Caco-2 (cell line): Measurements from ENCODE around the gene STRADB. TPM values are rescaled to one million over a fixed set of nuclear protein-coding genes. Genes with fewer than 3 reads are reported as not detected.

Experiments used
- BruUV-seq: library from RNA; stranded (reverse); fragments of 400-500 nt; replicated peaks from 2 replicates; lab custom pipeline; 2021; lab: Mats Ljungman, UMichigan
- CTCF ChIA-PET: fragments of 300-600 bp; sonication (Branson Sonifier 250); formaldehyde crosslinking; loops from one replicate; lab custom pipeline; 2022; ENCODE audit warnings: antibody characterized with exemption; lab: Charles Lee
- POLR2A ChIA-PET: fragments of 300-600 bp; sonication (Branson Sonifier 250); formaldehyde crosslinking; loops from one replicate; lab custom pipeline; 2022; ENCODE audit warnings: antibody characterized with exemption; lab: Charles Lee
- DNase-seq, 2 experiments: peaks; one replicate each; pipeline versions ENCODE4 v3.0.0 to v3.0.0-alpha.2; 2020 to 2022
- H3K27me3 ChIP-seq: replicated peaks from 2 replicates; pipeline ENCODE4 v1.6.0; 2011; ENCODE audit warnings: low read length; ENCODE audit not compliant: control insufficient read depth, insufficient read depth
- H3K36me3 ChIP-seq: 2 replicates; pipeline ENCODE4 v1.5.1; 2011; ENCODE audit warnings: low read length; ENCODE audit not compliant: control insufficient read depth, insufficient read depth
- H3K4me1 ChIP-seq: fragments of 250-450 bp; sonication (Bioruptor Pico); 2 replicates; pipeline ENCODE4 v1.5.1; 2020; ENCODE audit warnings: mild to moderate bottlenecking
- H3K4me3 ChIP-seq: 2 replicates; pipeline ENCODE4 v1.5.1; 2011; ENCODE audit warnings: low read depth, mild to moderate bottlenecking, control low read depth, low read length
- H3K9me3 ChIP-seq: fragments of 250-450 bp; sonication (Bioruptor Pico); 2 replicates; pipeline ENCODE4 v1.5.1; 2020; ENCODE audit warnings: mild to moderate bottlenecking, moderate library complexity
- H3K27ac Mint-ChIP-seq: one replicate; pipeline ENCODE4 v1.8.0; 2022; ENCODE audit warnings: mixed read lengths; ENCODE audit not compliant: unreplicated experiment
- H3K27me3 Mint-ChIP-seq: one replicate; pipeline ENCODE4 v1.8.0; 2022; ENCODE audit warnings: mixed read lengths; ENCODE audit not compliant: insufficient read depth, unreplicated experiment
- H3K36me3 Mint-ChIP-seq: one replicate; pipeline ENCODE4 v1.8.0; 2022; ENCODE audit warnings: mild to moderate bottlenecking, mixed read lengths; ENCODE audit not compliant: insufficient read depth, unreplicated experiment
- H3K4me1 Mint-ChIP-seq: one replicate; pipeline ENCODE4 v1.8.0; 2022; ENCODE audit warnings: low read depth, mixed read lengths; ENCODE audit not compliant: unreplicated experiment
- H3K4me3 Mint-ChIP-seq: one replicate; pipeline ENCODE4 v1.8.0; 2022; ENCODE audit warnings: mild to moderate bottlenecking, moderate library complexity, mixed read lengths; ENCODE audit not compliant: unreplicated experiment
- H3K9me3 Mint-ChIP-seq: one replicate; pipeline ENCODE4 v1.8.0; 2022; ENCODE audit warnings: mixed read lengths; ENCODE audit not compliant: unreplicated experiment
- intact Hi-C: fragments of 100-400 bp; cut with micrococcal nuclease; formaldehyde crosslinking; loops from one replicate; pipeline ENCODE4 v1.10.0; 2022; ENCODE audit not compliant: unreplicated experiment
- total RNA-seq: library from RNA; stranded (reverse); gene quantifications from 2 replicates; pipeline ENCODE4 v1.2.3, GENCODE V29; 2022
- TF ChIP-seq, protein P1 (sequence below), 2 experiments: fragments of 200-600 bp in 1 of 2; IDR thresholded peaks; 1 replicate in 1 of 2; 2 replicates in 1 of 2; pipeline versions ENCODE4 v1.5.1 to v1.8.0; 2011 to 2022; ENCODE audit warnings: antibody characterized with exemption in 1 of 2, control low read depth in 1 of 2, inconsistent platforms in 1 of 2, low read depth in 1 of 2, low read length in 1 of 2, mild to moderate bottlenecking in 1 of 2, moderate library complexity in 1 of 2; ENCODE audit not compliant: insufficient read depth in 1 of 2, severe bottlenecking in 1 of 2, unreplicated experiment in 1 of 2

Gene STRADB
- total RNA-seq, 1 experiment from 2014 or later: 49.0 TPM

DNA sequence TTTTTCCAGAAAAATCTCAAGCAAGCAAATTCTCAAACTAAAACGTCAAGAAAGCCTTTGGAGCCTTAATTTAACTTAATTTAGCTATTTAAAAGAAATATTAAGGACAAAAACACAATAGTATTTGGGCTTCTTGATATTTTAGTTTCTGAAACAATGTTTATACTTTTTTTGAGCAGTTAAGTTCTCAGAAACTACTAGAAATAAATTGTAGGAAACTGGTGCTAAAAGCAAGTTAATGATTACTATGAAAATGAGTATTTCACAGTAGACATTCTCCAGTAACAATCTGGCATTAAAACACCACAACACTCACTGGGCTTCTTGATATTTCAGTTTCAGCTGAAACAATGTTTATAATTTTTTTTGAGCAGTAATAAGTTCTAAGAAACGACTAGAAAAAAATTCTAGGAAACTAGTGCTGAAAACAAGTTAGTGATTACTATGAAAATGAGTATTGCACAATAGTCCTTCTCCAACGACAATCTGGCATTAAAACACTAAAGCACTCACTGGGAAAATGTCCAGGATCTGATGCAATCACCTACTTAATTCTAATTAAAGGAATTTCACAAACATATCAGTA is 45.4 kb upstream of the STRADB start:
- no peak overlapping the region for H3K27ac Mint-ChIP-seq
- no peaks in the 10 kb centered on the region for H3K27me3 Mint-ChIP-seq
- H3K9me3 Mint-ChIP-seq: no peaks in the 10 kb centered on the region
- H3K4me1 ChIP-seq: no peaks in the 10 kb centered on the region
- H3K36me3 Mint-ChIP-seq: no peaks in the 10 kb centered on the region
- H3K9me3 ChIP-seq: no peaks in the 10 kb centered on the region
- ChIA-PET CTCF (no interaction called here), POLR2A (no interaction called here)
- H3K4me3 ChIP-seq: no peak overlapping the region
- H3K4me1 Mint-ChIP-seq: no peaks in the 10 kb centered on the region
- intact Hi-C loops: no loop called here
- no peak overlapping the region for H3K4me3 Mint-ChIP-seq
- no peaks in the 10 kb centered on the region for H3K27me3 ChIP-seq
- TF ChIP-seq, protein P1, sequence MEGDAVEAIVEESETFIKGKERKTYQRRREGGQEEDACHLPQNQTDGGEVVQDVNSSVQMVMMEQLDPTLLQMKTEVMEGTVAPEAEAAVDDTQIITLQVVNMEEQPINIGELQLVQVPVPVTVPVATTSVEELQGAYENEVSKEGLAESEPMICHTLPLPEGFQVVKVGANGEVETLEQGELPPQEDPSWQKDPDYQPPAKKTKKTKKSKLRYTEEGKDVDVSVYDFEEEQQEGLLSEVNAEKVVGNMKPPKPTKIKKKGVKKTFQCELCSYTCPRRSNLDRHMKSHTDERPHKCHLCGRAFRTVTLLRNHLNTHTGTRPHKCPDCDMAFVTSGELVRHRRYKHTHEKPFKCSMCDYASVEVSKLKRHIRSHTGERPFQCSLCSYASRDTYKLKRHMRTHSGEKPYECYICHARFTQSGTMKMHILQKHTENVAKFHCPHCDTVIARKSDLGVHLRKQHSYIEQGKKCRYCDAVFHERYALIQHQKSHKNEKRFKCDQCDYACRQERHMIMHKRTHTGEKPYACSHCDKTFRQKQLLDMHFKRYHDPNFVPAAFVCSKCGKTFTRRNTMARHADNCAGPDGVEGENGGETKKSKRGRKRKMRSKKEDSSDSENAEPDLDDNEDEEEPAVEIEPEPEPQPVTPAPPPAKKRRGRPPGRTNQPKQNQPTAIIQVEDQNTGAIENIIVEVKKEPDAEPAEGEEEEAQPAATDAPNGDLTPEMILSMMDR (IDR thresholded peaks at IDR 0.05; ENCODE audit: insufficient read depth in 1 of 2, low read depth in 1 of 2, low read length in 1 of 2, severe bottlenecking in 1 of 2, unreplicated experiment in 1 of 2): no peak
- H3K36me3 ChIP-seq: no peaks in the 10 kb centered on the region; the same call in 1 of the 2 replicates
- no peak for DNase-seq
- no TSS peak for BruUV-seq

DNA sequence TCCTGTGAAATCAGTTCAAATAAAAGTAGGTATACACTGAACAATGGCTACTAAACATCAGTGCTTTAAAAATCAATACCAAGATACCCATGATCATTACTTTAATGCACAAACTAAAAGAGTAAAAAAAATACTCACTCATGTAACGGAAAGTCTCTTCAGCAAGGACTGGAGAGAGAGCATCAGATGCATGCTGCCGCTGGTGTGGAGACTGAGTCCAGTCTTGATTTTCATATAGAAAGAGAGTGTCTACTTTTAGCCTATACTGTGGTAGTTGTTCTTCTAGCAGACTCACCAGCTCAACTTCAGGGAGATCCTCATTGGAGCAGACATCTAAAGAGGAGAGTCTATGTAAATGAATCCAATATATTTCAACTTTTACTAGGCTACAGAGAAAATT is 44.3 kb upstream of the STRADB start:
- H3K4me1 ChIP-seq: no peaks in the 10 kb centered on the region
- Mint-ChIP-seq H3K27me3 (no peaks in the 10 kb centered on the region), H3K27ac (no peak overlapping the region), H3K9me3 (no peaks in the 10 kb centered on the region), H3K4me3 (no peak overlapping the region), H3K4me1 (no peaks in the 10 kb centered on the region), H3K36me3 (no peaks in the 10 kb centered on the region)
- H3K9me3 ChIP-seq: no peaks in the 10 kb centered on the region
- ChIA-PET CTCF (no interaction called here), POLR2A (interaction anchor here (0.6 kb wide), 1 partner anchor 44 kb away, joined by 4 read pairs; the partner anchor contains the start of genes STRADB and TRAK2)
- no TSS peak for BruUV-seq
- H3K36me3 ChIP-seq: no peaks in the 10 kb centered on the region; the same call in 1 of the 2 replicates
- TF ChIP-seq, protein P1 (IDR thresholded peaks at IDR 0.05; ENCODE audit: insufficient read depth in 1 of 2, low read depth in 1 of 2, low read length in 1 of 2, severe bottlenecking in 1 of 2, unreplicated experiment in 1 of 2): no peak
- intact Hi-C loops: no loop called here
- no peaks in the 10 kb centered on the region for H3K27me3 ChIP-seq
- no peak overlapping the region for H3K4me3 ChIP-seq
- no peak for DNase-seq

DNA sequence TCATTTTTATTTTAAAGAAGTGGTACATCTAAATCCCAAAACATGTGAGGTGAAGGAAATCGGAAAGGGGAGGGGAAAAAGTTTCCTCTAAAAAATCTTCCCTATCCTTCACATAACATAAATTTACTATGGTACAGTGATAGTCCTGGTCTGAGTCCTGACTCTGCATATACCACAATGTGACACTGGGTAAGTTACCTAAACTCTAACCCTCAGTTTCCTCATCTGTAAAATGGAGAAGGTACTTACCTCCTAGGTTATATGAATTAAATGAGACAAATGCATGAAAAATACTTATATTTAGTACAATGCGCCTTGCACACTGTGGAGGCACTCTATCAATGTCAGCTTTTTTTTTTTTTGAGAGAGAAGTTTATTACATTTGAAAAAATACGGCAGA is 42.6 kb upstream of the STRADB start:
- TF ChIP-seq, protein P1 (IDR thresholded peaks at IDR 0.05; ENCODE audit: insufficient read depth in 1 of 2, low read depth in 1 of 2, low read length in 1 of 2, severe bottlenecking in 1 of 2, unreplicated experiment in 1 of 2): no peak
- Histone ChIP-seq H3K4me3 (no peak overlapping the region), H3K36me3 (no peaks in the 10 kb centered on the region; the same call in 1 of the 2 replicates), H3K27me3 (no peaks in the 10 kb centered on the region), H3K4me1 (no peaks in the 10 kb centered on the region), H3K9me3 (no peaks in the 10 kb centered on the region)
- BruUV-seq: no TSS peak
- no peaks in the 10 kb centered on the region for H3K4me1 Mint-ChIP-seq
- POLR2A ChIA-PET: no interaction called here
- H3K27me3 Mint-ChIP-seq: no peaks in the 10 kb centered on the region
- H3K36me3 Mint-ChIP-seq: no peaks in the 10 kb centered on the region
- no peak overlapping the region for H3K27ac Mint-ChIP-seq
- DNase-seq: no peak
- CTCF ChIA-PET: no interaction called here
- H3K4me3 Mint-ChIP-seq: no peak overlapping the region
- H3K9me3 Mint-ChIP-seq: no peaks in the 10 kb centered on the region
- intact Hi-C loops: no loop called here
